Upper lobe of left lung (tissue), 6 donors: ENCODE data around the gene CACNA1F. TPM values are rescaled to one million over a fixed set of nuclear protein-coding genes. Genes with fewer than 3 reads are reported as not detected.
A peak's percentile ranks its signal among the peaks of the same experiment; 100 is the strongest.

ENCODE experiments used
- ATAC-seq, 2 donors: fragments of 200-7000 bp; cut with Tn5 transposase; one replicate each; pipeline ENCODE4 v1.9.1; 2022; ENCODE audit warnings: mild to moderate bottlenecking in 2 of 2, moderate library complexity in 2 of 2; ENCODE audit not compliant: low FRiP score in 2 of 2
- DNase-seq, 2 donors: peaks; one replicate each; pipeline ENCODE4 v3.0.0-alpha.2; 2019 to 2020
- H3K27ac ChIP-seq, 4 donors: fragments of 200-600 bp; sonication (generic); one replicate each; pipeline ENCODE4 v1.5.1; 2016 to 2019
- H3K27me3 ChIP-seq, 4 donors: fragments of 200-600 bp; sonication (generic); one replicate each; pipeline ENCODE4 v1.5.1; 2017 to 2019
- H3K36me3 ChIP-seq, 4 donors: fragments of 200-600 bp; sonication (generic); one replicate each; pipeline ENCODE4 v1.5.1; 2016 to 2019
- H3K4me1 ChIP-seq, 4 donors: fragments of 200-600 bp; sonication (generic); one replicate each; pipeline ENCODE4 v1.5.1; 2018 to 2019
- H3K4me3 ChIP-seq, 4 donors: fragments of 200-600 bp; sonication (generic); one replicate each; pipeline ENCODE4 v1.5.1; 2017 to 2019; ENCODE audit warnings: mild to moderate bottlenecking in 2 of 4, moderate library complexity in 1 of 4
- H3K9me3 ChIP-seq, 4 donors: fragments of 200-600 bp; sonication (generic); one replicate each; pipeline ENCODE4 v1.5.1; 2018 to 2019
- EP300 ChIP-seq, 4 donors: sonication (generic); formaldehyde crosslinking; IDR thresholded peaks; one replicate each; pipeline ENCODE4 v1.5.1; 2017; ENCODE audit warnings: antibody characterized with exemption in 4 of 4, control low read depth in 2 of 4
- POLR2A ChIP-seq, 4 donors: fragments of 450-650 bp; IDR thresholded peaks; one replicate each; pipeline ENCODE4 v1.5.1; 2016 to 2017; ENCODE audit warnings: antibody characterized with exemption in 4 of 4, mild to moderate bottlenecking in 2 of 4
- POLR2AphosphoS5 ChIP-seq, 2 donors: sonication (generic); formaldehyde crosslinking; IDR thresholded peaks; one replicate each; pipeline ENCODE4 v1.5.1; 2017; ENCODE audit warnings: antibody characterized with exemption in 2 of 2
- WGBS, 2 donors: methylation state at CpG; one replicate each; pipeline ENCODE4 v1.1.5; 2017 to 2018; 5-methylcytosine and 5-hydroxymethylcytosine counted together
- total RNA-seq, 6 donors: library from RNA; depleted of rRNA in 4 of 6; stranded (reverse); fragments of >200 nt in 4 of 6; gene quantifications; one replicate each; pipeline versions ENCODE4 v1.1.0 to v1.2.1, GENCODE V29; 2016 to 2021
- TF ChIP-seq, protein P1 (sequence below), 6 experiments: fragments of 450-650 bp in 4 of 6; fragments of 200-600 bp in 2 of 6; sonication (generic) in 2 of 6; IDR thresholded peaks; one replicate each; pipeline ENCODE4 v1.5.1; 2016 to 2019; ENCODE audit warnings: antibody characterized with exemption in 6 of 6
- donor health status: DM: no; HTN: no; CAD: no; lungs with moderate emphysema.
- donor health status: DM: no; HTN: yes; CAD: no; lungs with severe emphysema.

Gene CACNA1F
- total RNA-seq, 6 donors from 2014 or later, result 0.46 to 6.3 (median 1.7) TPM

GRCh38 chrX:49183701-49184281, 49.3 kb downstream of the CACNA1F start:
- TF ChIP-seq, protein P1, sequence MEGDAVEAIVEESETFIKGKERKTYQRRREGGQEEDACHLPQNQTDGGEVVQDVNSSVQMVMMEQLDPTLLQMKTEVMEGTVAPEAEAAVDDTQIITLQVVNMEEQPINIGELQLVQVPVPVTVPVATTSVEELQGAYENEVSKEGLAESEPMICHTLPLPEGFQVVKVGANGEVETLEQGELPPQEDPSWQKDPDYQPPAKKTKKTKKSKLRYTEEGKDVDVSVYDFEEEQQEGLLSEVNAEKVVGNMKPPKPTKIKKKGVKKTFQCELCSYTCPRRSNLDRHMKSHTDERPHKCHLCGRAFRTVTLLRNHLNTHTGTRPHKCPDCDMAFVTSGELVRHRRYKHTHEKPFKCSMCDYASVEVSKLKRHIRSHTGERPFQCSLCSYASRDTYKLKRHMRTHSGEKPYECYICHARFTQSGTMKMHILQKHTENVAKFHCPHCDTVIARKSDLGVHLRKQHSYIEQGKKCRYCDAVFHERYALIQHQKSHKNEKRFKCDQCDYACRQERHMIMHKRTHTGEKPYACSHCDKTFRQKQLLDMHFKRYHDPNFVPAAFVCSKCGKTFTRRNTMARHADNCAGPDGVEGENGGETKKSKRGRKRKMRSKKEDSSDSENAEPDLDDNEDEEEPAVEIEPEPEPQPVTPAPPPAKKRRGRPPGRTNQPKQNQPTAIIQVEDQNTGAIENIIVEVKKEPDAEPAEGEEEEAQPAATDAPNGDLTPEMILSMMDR (IDR thresholded peaks at IDR 0.05), result no peak
- TF ChIP-seq EP300 (IDR thresholded peaks at IDR 0.05) (no peak), POLR2A (IDR thresholded peaks at IDR 0.05) (no peak), POLR2AphosphoS5 (IDR thresholded peaks at IDR 0.05) (no peak)
- Histone ChIP-seq H3K4me3 (peak overlapping the region in 1 of 4 donors; percentile 45), H3K27ac (peak overlapping the region in 2 of 4 donors; percentile 39 to 84), H3K9me3 (no peaks in the 10 kb centered on the region), H3K4me1 (peaks cover 4 to 11% (median 7%) of the 10 kb centered on the region in 4 donors), H3K27me3 (no peaks in the 10 kb centered on the region), H3K36me3 (peaks cover 0 to 38% (median 4%) of the 10 kb centered on the region in 4 donors)
- DNase-seq (no peak), ATAC-seq (no peak)
- WGBS, 2 donors, result 92% methylated on average over 18 of the region's 18 CpGs; no CpG with 5 or more reads in 1 of the 2 donors

GRCh38 chrX:49179358-49179757, 53.8 kb downstream of the CACNA1F start:
- ATAC-seq, result no peak
- no peak overlapping the region for H3K4me3 ChIP-seq
- H3K36me3 ChIP-seq, result peaks cover 0 to 67% (median 18%) of the 10 kb centered on the region in 4 donors
- no peaks in the 10 kb centered on the region for H3K27me3 ChIP-seq
- no peak for DNase-seq
- no peak for TF ChIP-seq EP300 (IDR thresholded peaks at IDR 0.05)
- no peak for TF ChIP-seq POLR2A (IDR thresholded peaks at IDR 0.05)
- TF ChIP-seq, protein P1 (IDR thresholded peaks at IDR 0.05), result no peak
- TF ChIP-seq POLR2AphosphoS5 (IDR thresholded peaks at IDR 0.05), result no peak
- 75 to 100% methylated on average over 2 of the region's 2 CpGs for WGBS, 2 donors
- peaks cover 3 to 14% (median 5%) of the 10 kb centered on the region in 4 donors for H3K4me1 ChIP-seq
- no peaks in the 10 kb centered on the region for H3K9me3 ChIP-seq
- H3K27ac ChIP-seq, result no peak overlapping the region

- Histone ChIP-seq H3K4me3 (no peak overlapping the region), H3K36me3 (peaks cover 0 to 72% (median 18%) of the 10 kb centered on the region in 4 donors), H3K9me3 (no peaks in the 10 kb centered on the region), H3K27ac (no peak overlapping the region), H3K4me1 (peaks cover 0 to 11% (median 5%) of the 10 kb centered on the region in 4 donors), H3K27me3 (no peaks in the 10 kb centered on the region)
- WGBS, 2 donors, result 86% methylated on average over 3 of the region's 3 CpGs; no CpG with 5 or more reads in 1 of the 2 donors
- ATAC-seq, result no peak
- DNase-seq, result no peak
- no peak for TF ChIP-seq POLR2AphosphoS5 (IDR thresholded peaks at IDR 0.05)
- no peak for TF ChIP-seq EP300 (IDR thresholded peaks at IDR 0.05)
- TF ChIP-seq, protein P1 (IDR thresholded peaks at IDR 0.05), result no peak
- no peak for TF ChIP-seq POLR2A (IDR thresholded peaks at IDR 0.05)
Measured at GRCh38 chrX:49178537-49178936, 54.6 kb downstream of the CACNA1F start.

DNA sequence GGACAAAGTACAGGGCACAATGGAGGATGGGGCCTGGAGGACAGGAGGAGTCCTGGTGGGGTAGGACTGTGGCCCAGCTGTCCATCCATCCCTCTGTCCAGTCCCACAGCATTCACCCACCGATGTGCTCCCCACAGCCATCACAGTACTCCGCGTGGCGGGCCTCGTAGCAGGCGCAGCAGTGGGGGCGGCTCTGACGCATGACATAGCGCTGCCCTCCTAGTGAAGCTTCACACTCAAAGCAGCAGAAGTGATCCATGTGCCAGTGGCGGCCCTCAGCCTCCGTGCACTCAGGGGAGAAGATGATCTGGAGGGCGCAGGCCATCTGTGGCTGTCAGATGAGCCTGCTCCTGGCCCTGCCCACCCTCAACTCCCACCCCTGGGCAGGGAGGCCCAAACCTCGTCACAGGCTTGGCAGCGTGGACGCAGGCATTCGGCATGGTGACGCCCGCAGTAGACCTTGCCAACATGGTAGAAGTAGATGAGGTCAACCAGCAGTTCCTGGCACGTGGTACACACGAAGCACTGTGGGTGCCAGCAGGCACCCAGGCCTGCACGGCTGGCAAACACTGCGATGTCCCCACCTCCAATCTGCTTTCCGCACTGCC, 55.2 kb downstream of the CACNA1F start:
- Histone ChIP-seq H3K4me1 (peaks cover 3 to 11% (median 5%) of the 10 kb centered on the region in 4 donors), H3K9me3 (no peaks in the 10 kb centered on the region), H3K27me3 (no peaks in the 10 kb centered on the region), H3K27ac (peak overlapping the region in 2 of 4 donors; percentile 30 to 68), H3K36me3 (peaks cover 0 to 69% (median 18%) of the 10 kb centered on the region in 4 donors), H3K4me3 (no peak overlapping the region)
- TF ChIP-seq, protein P1 (IDR thresholded peaks at IDR 0.05), result no peak
- TF ChIP-seq EP300 (IDR thresholded peaks at IDR 0.05), result no peak
- no peak for TF ChIP-seq POLR2A (IDR thresholded peaks at IDR 0.05)
- TF ChIP-seq POLR2AphosphoS5 (IDR thresholded peaks at IDR 0.05), result no peak
- 60 to 88% methylated on average over 2 to 18 of the region's 23 CpGs for WGBS, 2 donors
- DNase-seq (no peak), ATAC-seq (peak in 1 of 2 donors; percentile 9)
